ENCODE data around the gene ZNF583. TPM values are rescaled to one million over a fixed set of nuclear protein-coding genes. Genes with fewer than 3 reads are reported as not detected.
A peak's percentile ranks its signal among the peaks of the same experiment; 100 is the strongest.

ZNF583 gene
- total RNA-seq, 4 donors from 2014 or later, result 4.5 to 14.9 (median 11.0) TPM

GRCh38 chr19:56383826-56384605, 20.1 kb upstream of the ZNF583 start:
- WGBS, 2 donors, result 91 to 92% methylated on average over 8 of the region's 8 CpGs
- Histone ChIP-seq H3K4me3 (no peak overlapping the region), H3K36me3 (peaks cover 0 to 91% (median 5%) of the 10 kb centered on the region in 3 donors), H3K27ac (no peak overlapping the region), H3K4me1 (no peaks in the 10 kb centered on the region), H3K9me3 (peaks cover 0 to 91% (median 23%) of the 10 kb centered on the region in 4 donors), H3K27me3 (no peaks in the 10 kb centered on the region)
- no peak for DNase-seq (ENCODE audit: low spot score in 2 of 2)
- TF ChIP-seq EP300 (IDR thresholded peaks at IDR 0.05), result no peak
- no peak for TF ChIP-seq POLR2A (IDR thresholded peaks at IDR 0.05)
- TF ChIP-seq CTCF (IDR thresholded peaks at IDR 0.05), result no peak

- Histone ChIP-seq H3K36me3 (peaks cover 0 to 70% (median 17%) of the 10 kb centered on the region in 3 donors), H3K4me1 (peaks cover 0 to 17% (median 0%) of the 10 kb centered on the region in 4 donors)
- 2 to 3% methylated on average over 40 to 43 of the region's 73 CpGs for WGBS, 2 donors
Observed at GRCh38 chr19:56393119-56394012, 10.8 kb upstream of the ZNF583 start, which contains the start of gene ZNF582. TSS of gene ZNF582 (minus strand) at chr19:56393534. CDS start at chr19:56391752, 1,782 bp downstream.

GRCh38 chr19:56398809-56399208, 5.3 kb upstream of the ZNF583 start:
- no peak for TF ChIP-seq POLR2A (IDR thresholded peaks at IDR 0.05)
- TF ChIP-seq EP300 (IDR thresholded peaks at IDR 0.05), result no peak
- TF ChIP-seq CTCF (IDR thresholded peaks at IDR 0.05), result no peak
- WGBS, 2 donors, result 91 to 96% methylated on average over 5 of the region's 5 CpGs
- Histone ChIP-seq H3K4me3 (no peak overlapping the region), H3K9me3 (peaks cover 0 to 67% (median 5%) of the 10 kb centered on the region in 4 donors), H3K27me3 (no peaks in the 10 kb centered on the region), H3K27ac (no peak overlapping the region), H3K36me3 (peaks cover 0 to 65% (median 7%) of the 10 kb centered on the region in 3 donors), H3K4me1 (peaks cover 0 to 11% (median 0%) of the 10 kb centered on the region in 4 donors)
- no peak for DNase-seq (ENCODE audit: low spot score in 2 of 2)

More at GRCh38 chr19:56393119-56394012, 10.8 kb upstream of the ZNF583 start, which contains the start of gene ZNF582:
- Histone ChIP-seq H3K27me3 (no peaks in the 10 kb centered on the region), H3K9me3 (peaks cover 0 to 45% (median 0%) of the 10 kb centered on the region in 4 donors), H3K4me3 (peak within 1 kb of the TSS; percentile 56 to 89 (median 80)), H3K27ac (peak within 1 kb of the TSS; percentile 92 to 99 (median 93))
- TF ChIP-seq EP300 (IDR thresholded peaks at IDR 0.05) (peak; percentile 63 to 87), POLR2A (IDR thresholded peaks at IDR 0.05) (peak in 1 of 2 donors; percentile 57), CTCF (IDR thresholded peaks at IDR 0.05) (peak; percentile 64 to 85 (median 65))
- DNase-seq (ENCODE audit: low spot score in 2 of 2), result peak; percentile 88 to 89

- Histone ChIP-seq H3K27ac (no peak overlapping the region), H3K4me1 (peaks cover 0 to 20% (median 5%) of the 10 kb centered on the region in 4 donors), H3K9me3 (peaks cover 0 to 62% (median 5%) of the 10 kb centered on the region in 4 donors), H3K4me3 (no peak overlapping the region), H3K36me3 (peaks cover 0 to 62% (median 7%) of the 10 kb centered on the region in 3 donors), H3K27me3 (no peaks in the 10 kb centered on the region)
- DNase-seq (ENCODE audit: low spot score in 2 of 2), result no peak
- TF ChIP-seq EP300 (IDR thresholded peaks at IDR 0.05), result no peak
- no peak for TF ChIP-seq POLR2A (IDR thresholded peaks at IDR 0.05)
- no peak for TF ChIP-seq CTCF (IDR thresholded peaks at IDR 0.05)
- WGBS, 2 donors, result 98 to 99% methylated on average over 4 of the region's 4 CpGs
Observed at GRCh38 chr19:56400485-56400884, 3.6 kb upstream of the ZNF583 start.
